MCF 10A (cell line): ENCODE data around the gene AMMECR1. TPM values are rescaled to one million over a fixed set of nuclear protein-coding genes. Genes with fewer than 3 reads are reported as not detected.

Source experiments
- BruUV-seq: library from RNA; stranded (reverse); fragments of 400-500 nt; replicated peaks from 2 replicates; lab custom pipeline; 2021; lab: Mats Ljungman, UMichigan
- CTCF ChIA-PET: fragments of 300-600 bp; sonication (Branson Sonifier 250); formaldehyde crosslinking; extraction: SDS; loops from one replicate; lab custom pipeline; 2021; ENCODE audit warnings: antibody characterized with exemption, inconsistent platforms; lab: Yijun Ruan, JAX
- POLR2A ChIA-PET: fragments of 300-600, 350-650 bp; sonication (Branson Sonifier 250); formaldehyde crosslinking; extraction: SDS; loops from one replicate; lab custom pipeline; 2020; ENCODE audit warnings: antibody characterized with exemption, inconsistent platforms; lab: Yijun Ruan, JAX
- DNase-seq: peaks from one replicate; pipeline ENCODE4 v3.0.0-alpha.2; 2018; ENCODE audit not compliant: unreplicated experiment
- H3K27ac Mint-ChIP-seq: one replicate; pipeline ENCODE4 v1.8.0; 2022; ENCODE audit warnings: mild to moderate bottlenecking, low read depth, mixed read lengths; ENCODE audit not compliant: unreplicated experiment
- H3K27me3 Mint-ChIP-seq: one replicate; pipeline ENCODE4 v1.8.0; 2022; ENCODE audit warnings: mixed read lengths; ENCODE audit not compliant: insufficient read depth, unreplicated experiment
- H3K36me3 Mint-ChIP-seq: one replicate; pipeline ENCODE4 v1.8.0; 2022; ENCODE audit warnings: mild to moderate bottlenecking, moderate library complexity, mixed read lengths; ENCODE audit not compliant: insufficient read depth, unreplicated experiment
- H3K4me1 Mint-ChIP-seq: one replicate; pipeline ENCODE4 v1.8.0; 2022; ENCODE audit warnings: mixed read lengths; ENCODE audit not compliant: insufficient read depth, unreplicated experiment
- H3K4me3 Mint-ChIP-seq: one replicate; pipeline ENCODE4 v1.8.0; 2022; ENCODE audit warnings: mild to moderate bottlenecking, moderate library complexity, mixed read lengths; ENCODE audit not compliant: unreplicated experiment
- H3K9me3 Mint-ChIP-seq: one replicate; pipeline ENCODE4 v1.8.0; 2022; ENCODE audit warnings: mixed read lengths; ENCODE audit not compliant: unreplicated experiment
- intact Hi-C: fragments of 100-400 bp; cut with micrococcal nuclease; formaldehyde crosslinking; loops from 2 replicates; pipeline ENCODE4 v1.14.1; 2022
- total RNA-seq: library from RNA; stranded (reverse); gene quantifications from 2 replicates; pipeline ENCODE4 v1.2.3, GENCODE V29; 2022
- TF ChIP-seq, protein P1 (sequence below): fragments of 200-600 bp; IDR thresholded peaks from one replicate; pipeline ENCODE4 v1.8.0; 2022; ENCODE audit warnings: antibody characterized with exemption, mild to moderate bottlenecking; ENCODE audit not compliant: unreplicated experiment

The AMMECR1 gene
- total RNA-seq, 1 experiment from 2014 or later = 20.8 TPM

DNA sequence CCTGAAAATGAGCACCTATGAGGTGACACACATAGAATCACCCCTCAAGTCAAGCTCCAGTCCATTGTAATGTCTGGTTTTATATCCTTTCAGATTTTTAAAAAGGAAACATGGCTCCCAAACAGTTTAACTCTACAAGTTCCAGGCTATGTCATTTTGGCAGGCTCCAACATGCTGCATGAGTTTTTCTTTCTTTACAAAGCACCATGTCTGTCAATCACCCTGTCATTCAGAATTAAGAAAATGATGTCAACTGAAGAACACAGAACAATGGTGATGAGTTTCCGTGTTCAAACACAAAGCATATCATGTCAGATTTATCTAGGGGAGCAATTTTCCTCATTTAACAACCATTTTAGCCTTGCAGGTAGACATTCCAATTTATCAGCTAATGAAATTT lies 106.5 kb downstream of the AMMECR1 start:
- intact Hi-C loops = loop anchor here (5.0 kb wide), 2 partner anchors 49 to 106 kb away; partner anchors contain the start of gene AMMECR1
- Mint-ChIP-seq H3K9me3 (no peaks in the 10 kb centered on the region), H3K4me1 (peaks cover 13% of the 10 kb centered on the region), H3K27ac (peak overlapping the region; percentile 85), H3K36me3 (peaks cover 13% of the 10 kb centered on the region), H3K27me3 (peaks cover 58% of the 10 kb centered on the region), H3K4me3 (no peak overlapping the region)
- ChIA-PET CTCF (interaction anchor here (0.6 to 1.3 kb wide), 3 partner anchors 15 to 1508 kb away, joined by 4 to 6 read pairs (median 4); no protein-coding TSS in a partner anchor), POLR2A (interaction anchor here (0.7 to 2.7 kb wide), 10 partner anchors 8 to 200 kb away, joined by 3 to 23 read pairs (median 3); partner anchors contain the start of gene AMMECR1)
- TF ChIP-seq, protein P1, sequence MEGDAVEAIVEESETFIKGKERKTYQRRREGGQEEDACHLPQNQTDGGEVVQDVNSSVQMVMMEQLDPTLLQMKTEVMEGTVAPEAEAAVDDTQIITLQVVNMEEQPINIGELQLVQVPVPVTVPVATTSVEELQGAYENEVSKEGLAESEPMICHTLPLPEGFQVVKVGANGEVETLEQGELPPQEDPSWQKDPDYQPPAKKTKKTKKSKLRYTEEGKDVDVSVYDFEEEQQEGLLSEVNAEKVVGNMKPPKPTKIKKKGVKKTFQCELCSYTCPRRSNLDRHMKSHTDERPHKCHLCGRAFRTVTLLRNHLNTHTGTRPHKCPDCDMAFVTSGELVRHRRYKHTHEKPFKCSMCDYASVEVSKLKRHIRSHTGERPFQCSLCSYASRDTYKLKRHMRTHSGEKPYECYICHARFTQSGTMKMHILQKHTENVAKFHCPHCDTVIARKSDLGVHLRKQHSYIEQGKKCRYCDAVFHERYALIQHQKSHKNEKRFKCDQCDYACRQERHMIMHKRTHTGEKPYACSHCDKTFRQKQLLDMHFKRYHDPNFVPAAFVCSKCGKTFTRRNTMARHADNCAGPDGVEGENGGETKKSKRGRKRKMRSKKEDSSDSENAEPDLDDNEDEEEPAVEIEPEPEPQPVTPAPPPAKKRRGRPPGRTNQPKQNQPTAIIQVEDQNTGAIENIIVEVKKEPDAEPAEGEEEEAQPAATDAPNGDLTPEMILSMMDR = no peak
- BruUV-seq = no TSS peak
- DNase-seq = no peak

GRCh38 chrX:110210417-110211139 lies 107.3 kb downstream of the AMMECR1 start:
- Mint-ChIP-seq H3K4me3 (peak overlapping the region; percentile 44), H3K9me3 (no peaks in the 10 kb centered on the region), H3K36me3 (peaks cover 13% of the 10 kb centered on the region), H3K4me1 (peaks cover 14% of the 10 kb centered on the region), H3K27me3 (peaks cover 57% of the 10 kb centered on the region), H3K27ac (peak overlapping the region; percentile 85)
- ChIA-PET POLR2A (interaction anchor here (0.6 to 2.7 kb wide), 15 partner anchors 9 to 201 kb away, joined by 3 to 23 read pairs (median 3); partner anchors contain the start of gene AMMECR1), CTCF (interaction anchor here (0.6 to 1.6 kb wide), 9 partner anchors 9 to 202 kb away, joined by 3 to 6 read pairs (median 4); no protein-coding TSS in a partner anchor)
- peak; percentile 61 for DNase-seq
- intact Hi-C loops = loop anchor here (5.0 kb wide), 2 partner anchors 48 to 107 kb away; partner anchors contain the start of gene AMMECR1
- TSS peak; percentile 42 for BruUV-seq
- TF ChIP-seq, protein P1 = no peak

DNA sequence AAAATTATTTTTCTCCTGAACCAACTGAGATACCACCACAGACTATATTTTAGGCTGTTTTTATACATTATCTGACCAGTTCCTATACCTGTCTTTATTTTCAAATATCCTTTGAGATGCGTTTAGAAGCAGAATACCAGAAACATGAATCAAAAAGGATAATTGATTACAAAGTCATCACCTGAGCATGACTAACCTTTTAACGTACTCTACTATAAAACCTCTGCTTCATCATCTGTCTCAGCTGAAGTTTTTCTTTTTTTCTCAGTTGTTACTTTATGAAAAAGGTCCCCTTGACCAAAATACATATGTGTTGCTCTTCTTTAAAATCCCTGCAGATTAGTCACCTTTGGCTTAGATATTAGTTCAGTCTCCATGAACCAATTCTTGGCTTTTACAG lies 109.8 kb downstream of the AMMECR1 start:
- DNase-seq = no peak
- Mint-ChIP-seq H3K4me1 (peaks cover 10% of the 10 kb centered on the region), H3K9me3 (no peaks in the 10 kb centered on the region), H3K27ac (no peak overlapping the region), H3K4me3 (no peak overlapping the region), H3K27me3 (peaks cover 62% of the 10 kb centered on the region), H3K36me3 (peaks cover 16% of the 10 kb centered on the region)
- POLR2A ChIA-PET = interaction anchor here (1.0 kb wide), 1 partner anchor 9 kb away, joined by 4 read pairs; no protein-coding TSS in a partner anchor
- CTCF ChIA-PET = interaction anchor here (0.7 to 0.8 kb wide), 3 partner anchors 18 to 36 kb away, joined by 3 read pairs; no protein-coding TSS in a partner anchor
- BruUV-seq = no TSS peak
- TF ChIP-seq, protein P1 = no peak
- intact Hi-C loops = no loop called here

DNA sequence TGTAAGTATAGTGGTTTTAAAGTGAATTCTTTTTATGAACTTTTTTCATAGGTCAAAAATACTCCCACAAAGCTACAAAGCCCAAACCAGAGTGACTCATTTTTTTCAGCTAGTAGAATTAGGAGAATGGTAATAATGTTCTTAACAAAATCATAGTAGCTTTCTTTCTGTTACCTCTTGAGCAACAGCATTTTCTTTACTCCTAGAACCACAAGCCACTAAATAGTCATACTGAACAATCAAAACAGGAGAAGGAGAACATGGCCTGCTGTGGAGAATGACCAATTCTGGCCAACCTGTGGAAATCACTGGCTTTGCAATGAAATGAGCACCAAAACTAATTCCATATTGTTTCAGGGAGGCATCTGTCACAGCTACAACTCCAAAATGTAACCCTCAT lies 112.9 kb downstream of the AMMECR1 start:
- CTCF ChIA-PET = interaction anchor here (0.6 to 1.5 kb wide), 3 partner anchors 25 to 50 kb away, joined by 3 to 4 read pairs (median 3); no protein-coding TSS in a partner anchor

More for the DNA sequence above, 112.9 kb downstream of the AMMECR1 start:
- no peak overlapping the region for H3K27ac Mint-ChIP-seq
- peaks cover 58% of the 10 kb centered on the region for H3K27me3 Mint-ChIP-seq
- H3K4me1 Mint-ChIP-seq = peaks cover 4% of the 10 kb centered on the region
- H3K36me3 Mint-ChIP-seq = peaks cover 18% of the 10 kb centered on the region
- no peaks in the 10 kb centered on the region for H3K9me3 Mint-ChIP-seq
- peak; percentile 43 for DNase-seq
- intact Hi-C loops = no loop called here
- no peak overlapping the region for H3K4me3 Mint-ChIP-seq
- BruUV-seq = no TSS peak
- TF ChIP-seq, protein P1 = no peak
- POLR2A ChIA-PET = interaction anchor here (0.8 to 2.7 kb wide), 2 partner anchors 11 to 22 kb away, joined by 3 to 9 read pairs; no protein-coding TSS in a partner anchor
